HG02884 (cell line): ENCODE results near the gene DDRGK1.
A peak's percentile ranks its signal among the peaks of the same experiment; 100 is the strongest.
"Not testable (repeated sequence)": the region's sequence is repeated elsewhere in the genome, so short reads cannot be mapped to it uniquely, and the experiment has no call there.

Experiments used
- ATAC-seq: cut with Tn5 transposase; IDR thresholded peaks from one replicate; pipeline ENCODE4 v1.9.1; 2021; ENCODE audit warnings: mild to moderate bottlenecking, moderate library complexity; ENCODE audit not compliant: unreplicated experiment

The DDRGK1 gene

GRCh38 chr20:3167738-3168078 is 36.8 kb downstream of the DDRGK1 start:
- no peak for ATAC-seq

- no peak for ATAC-seq
Measured at GRCh38 chr20:3166913-3167342, 37.6 kb downstream of the DDRGK1 start.

GRCh38 chr20:3166338-3166912 is 38.1 kb downstream of the DDRGK1 start:
- ATAC-seq: no peak

- no peak for ATAC-seq
Measured at GRCh38 chr20:3165473-3166337, 38.8 kb downstream of the DDRGK1 start.

GRCh38 chr20:3164763-3165410 is 39.6 kb downstream of the DDRGK1 start:
- ATAC-seq: no peak

- no peak for ATAC-seq
Measured at GRCh38 chr20:3164043-3164762, 40.3 kb downstream of the DDRGK1 start.

- ATAC-seq: no peak
Measured at GRCh38 chr20:3163099-3164042, 41.1 kb downstream of the DDRGK1 start.

- no peak for ATAC-seq
Measured at GRCh38 chr20:3162080-3162611, 42.3 kb downstream of the DDRGK1 start.

GRCh38 chr20:3161316-3162079 is 43.0 kb downstream of the DDRGK1 start:
- no peak for ATAC-seq

GRCh38 chr20:3160418-3160817 is 44.1 kb downstream of the DDRGK1 start:
- no peak for ATAC-seq

GRCh38 chr20:3158968-3159431 is 45.5 kb downstream of the DDRGK1 start:
- no peak for ATAC-seq

- no peak for ATAC-seq
Measured at GRCh38 chr20:3157817-3158216, 46.7 kb downstream of the DDRGK1 start.

GRCh38 chr20:3156811-3157619 is 47.5 kb downstream of the DDRGK1 start:
- peak; percentile 51 for ATAC-seq

- ATAC-seq: not testable (repeated sequence)
Measured at GRCh38 chr20:3152057-3152644, 52.3 kb downstream of the DDRGK1 start.

- no peak for ATAC-seq
Measured at GRCh38 chr20:3150908-3151307, 53.6 kb downstream of the DDRGK1 start.

GRCh38 chr20:3146732-3147341 is 57.6 kb downstream of the DDRGK1 start:
- no peak for ATAC-seq

- ATAC-seq: no peak
Measured at GRCh38 chr20:3141757-3142156, 62.7 kb downstream of the DDRGK1 start.
